Activated T-cell treated with anti-CD3 and anti-CD28 coated beads for 1 hour (primary cell): ENCODE measurements around the gene DHX34.
"Not testable (repeated sequence)": the region's sequence is repeated elsewhere in the genome, so short reads cannot be mapped to it uniquely, and the experiment has no call there.

Experiments used
- DNase-seq: peaks from one replicate; pipeline ENCODE4 v3.0.0-alpha.2; 2020; ENCODE audit warnings: low read depth

The DHX34 gene

GRCh38 chr19:47324502-47324901, 24.6 kb upstream of the DHX34 start:
- DNase-seq: no peak

- DNase-seq: no peak
These were observed 18.6 kb upstream of the DHX34 start for GRCh38 chr19:47330466-47330869.

GRCh38 chr19:47331490-47331889, 17.6 kb upstream of the DHX34 start:
- DNase-seq: no peak

GRCh38 chr19:47331931-47332547, 17.1 kb upstream of the DHX34 start, which contains the start of gene C5AR2:
TSS of gene C5AR2 (plus strand) at chr19:47332175. CDS start at chr19:47340800, 8,625 bp downstream.
- DNase-seq: no peak

GRCh38 chr19:47336765-47337718, 12.1 kb upstream of the DHX34 start:
- DNase-seq: not testable (repeated sequence)

GRCh38 chr19:47339196-47339880, 9.8 kb upstream of the DHX34 start:
- no peak for DNase-seq

GRCh38 chr19:47340477-47341208, 8.5 kb upstream of the DHX34 start:
- DNase-seq: no peak

- no peak for DNase-seq
These were observed 7.4 kb upstream of the DHX34 start for GRCh38 chr19:47341734-47342133.

GRCh38 chr19:47343194-47343802, 5.8 kb upstream of the DHX34 start:
- DNase-seq: no peak

GRCh38 chr19:47344425-47344824, 4.7 kb upstream of the DHX34 start:
- DNase-seq: no peak

GRCh38 chr19:47346024-47346423, 3.1 kb upstream of the DHX34 start:
- DNase-seq: not testable (repeated sequence)

- no peak for DNase-seq
These were observed 1.5 kb downstream of the DHX34 start for GRCh38 chr19:47350630-47351029.

GRCh38 chr19:47351548-47351947, 2.4 kb downstream of the DHX34 start:
- no peak for DNase-seq

GRCh38 chr19:47352095-47352494, 3.0 kb downstream of the DHX34 start:
- no peak for DNase-seq

GRCh38 chr19:47353307-47353712, 4.2 kb downstream of the DHX34 start:
- DNase-seq: no peak

GRCh38 chr19:47356900-47357299, 7.8 kb downstream of the DHX34 start:
- no peak for DNase-seq

GRCh38 chr19:47357788-47358680, 8.9 kb downstream of the DHX34 start:
- no peak for DNase-seq

- no peak for DNase-seq
These were observed 9.8 kb downstream of the DHX34 start for GRCh38 chr19:47358936-47359335.

GRCh38 chr19:47362321-47362720, 13.2 kb downstream of the DHX34 start:
- DNase-seq: no peak

- no peak for DNase-seq
These were observed 14.8 kb downstream of the DHX34 start for GRCh38 chr19:47363758-47364531.
